GM18517 (cell line): ENCODE measurements around the gene RFX3.

Source experiments
- ATAC-seq: cut with Tn5 transposase; IDR thresholded peaks from one replicate; pipeline ENCODE4 v1.9.1; 2021; ENCODE audit warnings: mild to moderate bottlenecking, moderate library complexity; ENCODE audit not compliant: unreplicated experiment

Gene RFX3

GRCh38 chr9:3290231-3290840 is 235.5 kb downstream of the RFX3 start:
- no peak for ATAC-seq

- no peak for ATAC-seq
Observed at GRCh38 chr9:3288686-3289085, 237.1 kb downstream of the RFX3 start.

- ATAC-seq, result no peak
Observed at GRCh38 chr9:3285365-3286161, 240.2 kb downstream of the RFX3 start.

- ATAC-seq, result no peak
Observed at GRCh38 chr9:3282365-3282764, 243.4 kb downstream of the RFX3 start.

- ATAC-seq, result peak; percentile 88
Observed at GRCh38 chr9:3281399-3281798, 244.4 kb downstream of the RFX3 start.

- ATAC-seq, result peak; percentile 53
Observed at GRCh38 chr9:3277200-3277599, 248.6 kb downstream of the RFX3 start.

GRCh38 chr9:3271581-3271980 is 254.2 kb downstream of the RFX3 start:
- no peak for ATAC-seq

- ATAC-seq, result no peak
Observed at GRCh38 chr9:3271157-3271556, 254.6 kb downstream of the RFX3 start.

GRCh38 chr9:3268223-3268622 is 257.6 kb downstream of the RFX3 start:
- ATAC-seq, result no peak

GRCh38 chr9:3263698-3264097 is 262.1 kb downstream of the RFX3 start:
- ATAC-seq, result no peak

- ATAC-seq, result no peak
Observed at GRCh38 chr9:3262826-3263529, 262.8 kb downstream of the RFX3 start.

- ATAC-seq, result no peak
Observed at GRCh38 chr9:3261484-3261883, 264.3 kb downstream of the RFX3 start.

- no peak for ATAC-seq
Observed at GRCh38 chr9:3256571-3257330, 269.1 kb downstream of the RFX3 start.

GRCh38 chr9:3251309-3251708 is 274.5 kb downstream of the RFX3 start:
- no peak for ATAC-seq

- ATAC-seq, result no peak
Observed at GRCh38 chr9:3250741-3251140, 275.1 kb downstream of the RFX3 start.

GRCh38 chr9:3247211-3247610 is 278.6 kb downstream of the RFX3 start:
- ATAC-seq, result no peak

GRCh38 chr9:3246241-3246640 is 279.6 kb downstream of the RFX3 start:
- no peak for ATAC-seq

- ATAC-seq, result no peak
Observed at GRCh38 chr9:3244963-3245653, 280.7 kb downstream of the RFX3 start.

GRCh38 chr9:3243683-3244082 is 282.1 kb downstream of the RFX3 start:
- ATAC-seq, result no peak

- no peak for ATAC-seq
Observed at GRCh38 chr9:3241290-3241689, 284.5 kb downstream of the RFX3 start.
